ENCODE measurements around the gene MYLIP.

Gene MYLIP

DNA sequence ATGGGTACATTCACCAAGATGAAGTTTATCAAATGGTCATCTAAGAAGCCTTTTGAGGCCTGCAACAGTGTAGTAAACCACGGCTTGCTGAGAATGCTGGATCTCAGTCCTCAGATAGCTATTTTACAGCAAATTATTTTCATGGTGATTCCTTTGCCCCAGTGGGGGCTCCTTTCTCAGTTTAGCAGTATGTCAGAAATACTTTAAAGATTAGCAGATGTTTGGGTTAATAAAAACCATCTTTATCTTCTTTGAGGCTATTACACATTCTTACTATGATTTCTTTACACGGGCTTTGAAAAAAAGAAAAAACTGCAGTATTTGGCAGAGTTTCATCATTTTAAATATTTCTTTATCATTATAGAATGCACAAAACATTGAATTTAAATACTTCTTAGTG lies 10.7 kb downstream of the MYLIP start:
- H3K4me3 ChIP-seq, result no peak overlapping the region
- in situ Hi-C loops (cut with MboI; ENCODE audit: low sequenced_read_pairs), result no loop called here
- peaks cover 14% of the 10 kb centered on the region for H3K4me1 ChIP-seq
- H3K27me3 ChIP-seq (ENCODE audit: low read depth), result no peaks in the 10 kb centered on the region
- H3K36me3 ChIP-seq (replicated peaks), result peaks cover 50% of the 10 kb centered on the region
- no peak for DNase-seq (ENCODE audit: low spot score in 2 of 2)
- no peaks in the 10 kb centered on the region for H3K9me3 ChIP-seq

DNA sequence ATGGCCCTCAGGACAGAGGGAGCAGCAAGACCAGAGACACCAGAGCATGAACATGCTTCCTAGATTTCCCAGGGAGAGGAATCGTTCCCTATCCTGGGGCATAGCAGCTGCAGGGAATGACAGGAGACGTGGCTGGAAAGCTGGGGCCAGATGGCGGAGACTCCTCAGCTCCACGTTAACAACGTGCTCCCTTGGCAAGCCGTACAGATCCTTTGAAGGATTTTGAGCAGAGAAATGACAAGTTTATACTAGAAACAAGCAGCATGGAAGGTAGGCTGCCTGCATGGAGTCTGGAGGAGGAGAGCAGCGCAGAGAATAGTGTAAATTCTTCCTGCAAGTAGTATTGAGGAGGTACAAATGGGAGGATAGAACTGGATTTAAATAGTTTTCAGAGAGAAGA lies 11.7 kb downstream of the MYLIP start:
- Histone ChIP-seq H3K4me3 (no peak overlapping the region), H3K36me3 (replicated peaks) (peaks cover 54% of the 10 kb centered on the region), H3K4me1 (peaks cover 5% of the 10 kb centered on the region), H3K9me3 (no peaks in the 10 kb centered on the region), H3K27me3 (ENCODE audit: low read depth) (no peaks in the 10 kb centered on the region)
- in situ Hi-C loops (cut with MboI; ENCODE audit: low sequenced_read_pairs), result no loop called here
- DNase-seq (ENCODE audit: low spot score in 2 of 2), result no peak

DNA sequence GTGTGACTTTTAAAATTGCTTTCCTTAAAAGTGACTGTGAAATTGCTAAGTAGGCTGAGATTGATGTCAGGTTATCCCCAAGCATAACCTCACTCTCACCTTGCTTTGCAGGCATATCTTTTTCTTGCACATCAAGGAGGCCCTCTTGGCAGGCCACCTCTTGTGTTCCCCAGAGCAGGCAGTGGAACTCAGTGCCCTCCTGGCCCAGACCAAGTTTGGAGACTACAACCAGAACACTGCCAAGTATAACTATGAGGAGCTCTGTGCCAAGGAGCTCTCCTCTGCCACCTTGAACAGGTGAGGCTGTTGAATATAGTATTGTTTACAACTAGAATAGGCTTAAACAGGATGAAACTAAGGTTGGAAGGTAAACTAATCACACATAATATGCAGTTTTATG lies 12.6 kb downstream of the MYLIP start:
- H3K9me3 ChIP-seq, result no peaks in the 10 kb centered on the region
- H3K4me1 ChIP-seq, result peaks cover 5% of the 10 kb centered on the region
- DNase-seq (ENCODE audit: low spot score in 2 of 2), result no peak
- no peak overlapping the region for H3K4me3 ChIP-seq
- peaks cover 63% of the 10 kb centered on the region for H3K36me3 ChIP-seq (replicated peaks)
- H3K27me3 ChIP-seq (ENCODE audit: low read depth), result no peaks in the 10 kb centered on the region
- in situ Hi-C loops (cut with MboI; ENCODE audit: low sequenced_read_pairs), result no loop called here

DNA sequence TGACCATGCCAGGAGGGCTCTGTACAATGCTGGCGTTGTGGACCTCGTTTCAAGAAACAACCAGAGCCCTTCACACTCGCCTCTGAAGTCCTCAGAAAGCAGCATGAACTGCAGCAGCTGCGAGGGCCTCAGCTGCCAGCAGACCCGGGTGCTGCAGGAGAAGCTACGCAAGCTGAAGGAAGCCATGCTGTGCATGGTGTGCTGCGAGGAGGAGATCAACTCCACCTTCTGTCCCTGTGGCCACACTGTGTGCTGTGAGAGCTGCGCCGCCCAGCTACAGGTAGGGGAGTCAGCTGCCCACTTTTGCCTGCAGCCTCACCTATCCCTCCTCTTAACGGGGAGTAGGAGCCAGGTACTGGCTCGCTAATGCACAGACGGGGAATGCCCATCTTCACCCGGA lies 16.2 kb downstream of the MYLIP start:
- in situ Hi-C loops (cut with MboI; ENCODE audit: low sequenced_read_pairs), result no loop called here
- Histone ChIP-seq H3K9me3 (no peaks in the 10 kb centered on the region), H3K4me3 (no peak overlapping the region), H3K36me3 (replicated peaks) (peaks cover 82% of the 10 kb centered on the region), H3K4me1 (no peaks in the 10 kb centered on the region; the same call in 1 of the 2 replicates), H3K27me3 (ENCODE audit: low read depth) (no peaks in the 10 kb centered on the region)
- DNase-seq (ENCODE audit: low spot score in 2 of 2), result no peak

DNA sequence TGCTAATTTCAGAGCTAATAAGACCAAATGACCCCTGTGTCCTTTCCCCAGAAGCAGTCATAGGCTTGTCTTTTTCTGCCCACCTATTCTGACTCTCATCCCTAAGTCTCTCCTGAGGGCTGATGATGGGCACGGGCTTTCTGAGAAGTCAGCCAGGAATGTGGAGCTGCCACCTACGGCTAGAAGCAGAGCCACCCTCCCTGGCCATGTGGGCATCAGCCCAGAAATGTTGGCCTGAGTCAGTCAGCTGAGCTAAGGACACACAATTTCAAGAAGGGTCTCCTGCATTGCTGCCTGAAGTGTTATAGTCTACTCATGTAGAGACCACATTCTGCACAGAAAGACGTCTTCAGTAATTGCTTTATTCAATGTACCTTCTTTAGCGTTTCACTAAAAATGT lies 17.1 kb downstream of the MYLIP start:
- Histone ChIP-seq H3K9me3 (no peaks in the 10 kb centered on the region), H3K27me3 (ENCODE audit: low read depth) (no peaks in the 10 kb centered on the region), H3K4me1 (no peaks in the 10 kb centered on the region; the same call in 1 of the 2 replicates), H3K4me3 (no peak overlapping the region), H3K36me3 (replicated peaks) (peaks cover 81% of the 10 kb centered on the region)
- in situ Hi-C loops (cut with MboI; ENCODE audit: low sequenced_read_pairs), result no loop called here
- no peak for DNase-seq (ENCODE audit: low spot score in 2 of 2)

DNA sequence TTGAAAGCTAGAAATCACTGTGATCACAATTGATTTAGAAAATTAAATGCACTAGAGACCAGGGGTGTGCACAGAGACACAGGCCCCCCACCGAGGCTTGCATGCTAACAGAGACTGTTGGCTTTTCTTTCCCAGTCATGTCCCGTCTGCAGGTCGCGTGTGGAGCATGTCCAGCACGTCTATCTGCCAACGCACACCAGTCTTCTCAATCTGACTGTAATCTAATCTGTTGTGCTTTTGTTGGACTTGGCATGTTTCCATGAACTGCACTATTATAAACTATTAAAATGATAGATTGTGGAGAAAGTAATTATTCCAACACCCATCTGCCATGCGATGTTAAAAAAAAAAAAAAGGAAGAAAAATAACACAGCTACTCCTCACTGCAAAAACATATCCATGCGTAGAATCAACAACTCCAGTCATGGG lies 17.7 kb downstream of the MYLIP start:
- H3K36me3 ChIP-seq (replicated peaks), result peaks cover 76% of the 10 kb centered on the region
- in situ Hi-C loops (cut with MboI; ENCODE audit: low sequenced_read_pairs), result no loop called here

DNA sequence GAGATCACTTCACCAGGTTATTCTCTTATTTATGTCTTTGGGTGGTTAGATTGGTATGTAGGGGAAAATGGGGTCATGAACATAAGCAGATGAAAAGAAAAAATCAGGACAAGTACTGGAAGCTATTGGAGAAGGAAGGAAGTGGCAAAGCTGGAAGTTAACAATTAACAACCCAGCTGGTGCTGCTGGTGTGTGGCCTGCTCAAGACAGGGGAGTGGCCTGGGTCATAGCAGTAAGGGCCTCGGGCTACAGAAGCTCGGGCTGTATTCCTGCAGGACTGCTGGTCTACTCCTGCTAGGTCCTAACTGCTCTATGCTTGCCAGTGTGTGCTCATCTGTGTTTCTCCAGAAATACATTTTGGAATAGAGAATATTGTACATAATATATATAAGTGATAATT lies 19.6 kb downstream of the MYLIP start:
- in situ Hi-C loops (cut with MboI; ENCODE audit: low sequenced_read_pairs), result no loop called here

More for the DNA sequence above, 17.7 kb downstream of the MYLIP start:
- Histone ChIP-seq H3K4me1 (peaks cover 3% of the 10 kb centered on the region), H3K4me3 (no peak overlapping the region), H3K27me3 (ENCODE audit: low read depth) (no peaks in the 10 kb centered on the region), H3K9me3 (no peaks in the 10 kb centered on the region)
- no peak for DNase-seq (ENCODE audit: low spot score in 2 of 2)

DNA sequence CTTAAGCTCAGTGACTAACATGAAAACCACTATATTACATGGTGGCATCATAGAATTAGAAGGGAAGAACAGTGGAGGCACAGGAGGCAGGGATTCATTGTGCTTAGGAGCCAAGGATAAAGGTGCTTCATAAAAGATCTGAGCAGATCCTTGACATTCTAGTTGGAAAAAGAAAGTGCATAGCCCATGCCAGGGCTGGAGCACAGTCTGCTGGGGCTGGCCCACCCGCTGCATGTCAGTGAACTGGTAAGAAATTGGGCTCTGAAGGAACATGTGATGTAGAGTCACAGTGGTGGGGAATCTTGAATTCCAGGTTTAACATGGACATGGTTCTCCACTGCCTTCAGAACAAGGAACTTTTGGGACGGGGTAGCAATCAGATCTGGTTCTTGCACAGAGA lies 20.4 kb downstream of the MYLIP start:
- no peaks in the 10 kb centered on the region for H3K27me3 ChIP-seq (ENCODE audit: low read depth)
- no peak overlapping the region for H3K4me3 ChIP-seq
- peaks cover 19% of the 10 kb centered on the region for H3K4me1 ChIP-seq
- no peaks in the 10 kb centered on the region for H3K9me3 ChIP-seq
- in situ Hi-C loops (cut with MboI; ENCODE audit: low sequenced_read_pairs), result no loop called here
- H3K36me3 ChIP-seq (replicated peaks), result peaks cover 48% of the 10 kb centered on the region
- no peak for DNase-seq (ENCODE audit: low spot score in 2 of 2)

More for the DNA sequence above, 19.6 kb downstream of the MYLIP start:
- peaks cover 19% of the 10 kb centered on the region for H3K4me1 ChIP-seq
- H3K4me3 ChIP-seq, result no peak overlapping the region
- H3K9me3 ChIP-seq, result no peaks in the 10 kb centered on the region
- no peaks in the 10 kb centered on the region for H3K27me3 ChIP-seq (ENCODE audit: low read depth)
- no peak for DNase-seq (ENCODE audit: low spot score in 2 of 2)
- peaks cover 56% of the 10 kb centered on the region for H3K36me3 ChIP-seq (replicated peaks)

DNA sequence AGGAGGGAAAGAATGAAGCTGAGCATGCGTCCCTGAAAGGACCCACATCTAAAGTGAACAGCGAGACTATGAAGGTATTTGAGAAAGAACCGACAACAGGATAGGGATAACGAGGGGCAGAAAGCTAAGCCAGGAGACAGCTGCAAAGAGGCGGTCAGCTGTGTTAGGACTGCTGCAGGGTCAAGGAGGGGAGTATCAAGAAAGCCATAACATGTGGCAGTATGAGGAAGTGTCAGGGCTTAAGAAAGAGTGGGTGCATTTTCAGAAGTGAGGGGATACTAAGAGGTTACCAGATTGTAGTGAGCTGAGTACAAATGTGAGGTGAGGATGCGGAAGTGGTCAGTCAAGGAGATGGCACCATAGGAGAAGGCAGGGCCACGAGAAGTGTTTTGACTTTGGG lies 21.2 kb downstream of the MYLIP start:
- Histone ChIP-seq H3K4me3 (no peak overlapping the region), H3K9me3 (no peaks in the 10 kb centered on the region), H3K36me3 (replicated peaks) (peaks cover 40% of the 10 kb centered on the region), H3K4me1 (peaks cover 19% of the 10 kb centered on the region), H3K27me3 (ENCODE audit: low read depth) (no peaks in the 10 kb centered on the region)
- in situ Hi-C loops (cut with MboI; ENCODE audit: low sequenced_read_pairs), result no loop called here
- DNase-seq (ENCODE audit: low spot score in 2 of 2), result no peak

DNA sequence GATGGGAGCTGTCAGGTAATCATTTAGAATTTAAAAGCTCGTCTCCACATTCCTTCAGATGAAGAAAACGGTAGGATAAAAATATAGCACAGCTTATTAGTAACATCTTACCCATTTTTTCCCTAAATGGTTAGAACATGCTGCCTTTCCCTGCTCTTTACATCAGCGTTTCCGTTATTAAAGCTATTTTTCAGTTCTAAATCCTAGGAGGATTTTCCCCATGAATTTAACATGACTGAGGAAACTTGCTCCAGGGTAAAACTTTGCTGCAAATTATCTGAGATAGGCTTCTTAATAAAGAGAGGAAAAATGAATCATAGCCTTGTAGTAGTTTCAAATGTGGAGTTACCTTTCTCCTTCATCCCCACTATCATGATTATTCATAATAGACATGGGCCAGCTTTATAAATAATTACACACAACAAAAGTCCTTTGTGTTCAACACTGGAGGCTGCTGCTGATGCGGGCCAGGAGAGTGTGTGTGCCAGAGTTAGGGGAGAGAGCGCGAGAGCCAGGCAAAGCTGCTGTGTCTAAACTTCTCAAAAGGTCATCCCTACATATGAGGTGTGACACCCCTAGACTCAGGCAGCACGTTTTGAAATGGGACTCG lies 24.4 kb downstream of the MYLIP start:
- in situ Hi-C loops (cut with MboI; ENCODE audit: low sequenced_read_pairs), result no loop called here
- Histone ChIP-seq H3K36me3 (replicated peaks) (peaks cover 9% of the 10 kb centered on the region), H3K4me1 (peaks cover 29% of the 10 kb centered on the region), H3K9me3 (no peaks in the 10 kb centered on the region), H3K4me3 (no peak overlapping the region), H3K27me3 (ENCODE audit: low read depth) (no peaks in the 10 kb centered on the region)
- peak in 1 of 2 experiments; percentile 29 for DNase-seq (ENCODE audit: low spot score in 2 of 2)

DNA sequence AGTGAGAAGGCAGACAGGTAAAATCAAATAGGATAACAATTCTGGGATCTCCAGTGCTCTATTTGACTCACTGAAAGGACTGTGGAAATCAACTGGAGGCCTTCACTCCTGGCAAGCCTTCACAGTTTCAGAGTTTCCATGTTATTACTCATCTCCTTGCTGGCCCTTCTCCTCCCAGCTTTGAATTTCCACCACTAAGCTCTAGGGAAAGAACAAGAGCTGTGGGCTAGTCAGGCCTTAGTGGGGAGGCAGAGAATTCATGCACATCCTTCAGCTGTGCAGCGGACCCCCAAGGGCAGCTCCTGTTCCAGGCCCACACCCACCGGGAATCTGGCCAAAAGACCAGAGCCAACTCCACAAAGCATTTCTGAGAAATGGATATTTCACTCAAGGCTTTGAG lies 26.0 kb downstream of the MYLIP start:
- H3K4me3 ChIP-seq, result no peak overlapping the region
- no peaks in the 10 kb centered on the region for H3K27me3 ChIP-seq (ENCODE audit: low read depth)
- peaks cover 30% of the 10 kb centered on the region for H3K4me1 ChIP-seq
- in situ Hi-C loops (cut with MboI; ENCODE audit: low sequenced_read_pairs), result no loop called here
- peaks cover 7% of the 10 kb centered on the region for H3K36me3 ChIP-seq (replicated peaks)
- DNase-seq (ENCODE audit: low spot score in 2 of 2), result no peak
- no peaks in the 10 kb centered on the region for H3K9me3 ChIP-seq

DNA sequence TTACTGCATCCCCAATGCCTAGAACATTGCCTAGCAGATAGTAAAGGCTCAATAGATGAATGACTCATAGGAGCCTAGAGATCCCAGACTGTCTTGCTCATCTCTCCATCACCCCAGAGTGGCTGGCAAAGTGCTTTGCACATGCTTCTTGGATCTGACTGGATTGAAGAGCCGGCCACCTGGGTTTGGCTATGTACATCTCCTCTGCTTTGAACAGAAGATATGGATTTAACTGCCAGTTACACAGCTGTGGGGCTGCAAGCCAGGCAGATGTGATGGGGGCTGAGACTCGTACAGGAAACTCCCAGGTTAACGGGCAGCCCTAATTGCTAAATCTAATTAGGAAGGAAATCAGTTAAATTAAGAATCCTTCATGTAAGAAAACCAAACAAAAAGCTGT lies 28.6 kb downstream of the MYLIP start:
- no peak for DNase-seq (ENCODE audit: low spot score in 2 of 2)
- H3K27me3 ChIP-seq (ENCODE audit: low read depth), result no peaks in the 10 kb centered on the region
- peaks cover 19% of the 10 kb centered on the region for H3K4me1 ChIP-seq
- no peaks in the 10 kb centered on the region; the same call in 1 of the 2 replicates for H3K36me3 ChIP-seq (replicated peaks)
- H3K9me3 ChIP-seq, result no peaks in the 10 kb centered on the region
- in situ Hi-C loops (cut with MboI; ENCODE audit: low sequenced_read_pairs), result no loop called here
- no peak overlapping the region for H3K4me3 ChIP-seq

DNA sequence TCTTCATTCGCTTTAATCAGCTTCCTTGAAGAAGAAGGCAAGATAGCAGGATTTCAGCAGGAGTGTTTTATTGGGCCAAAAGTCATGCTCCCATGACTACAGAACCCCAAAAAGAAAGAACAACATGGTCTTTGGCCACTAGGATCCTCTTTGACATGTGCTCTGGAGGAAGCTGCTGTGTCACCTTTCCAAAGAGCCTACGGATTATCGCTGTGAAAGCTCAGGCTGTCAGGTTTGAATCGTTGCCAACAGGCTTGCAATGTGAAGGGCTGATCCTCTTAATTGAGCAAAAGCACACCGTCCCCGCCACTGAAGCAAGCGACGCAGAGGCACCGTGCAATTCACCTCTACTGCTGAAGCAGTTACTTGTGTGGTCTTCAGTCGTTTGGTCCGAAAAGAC lies 29.0 kb downstream of the MYLIP start:
- H3K4me3 ChIP-seq, result no peak overlapping the region
- in situ Hi-C loops (cut with MboI; ENCODE audit: low sequenced_read_pairs), result no loop called here
- DNase-seq (ENCODE audit: low spot score in 2 of 2), result peak; percentile 83 to 88

DNA sequence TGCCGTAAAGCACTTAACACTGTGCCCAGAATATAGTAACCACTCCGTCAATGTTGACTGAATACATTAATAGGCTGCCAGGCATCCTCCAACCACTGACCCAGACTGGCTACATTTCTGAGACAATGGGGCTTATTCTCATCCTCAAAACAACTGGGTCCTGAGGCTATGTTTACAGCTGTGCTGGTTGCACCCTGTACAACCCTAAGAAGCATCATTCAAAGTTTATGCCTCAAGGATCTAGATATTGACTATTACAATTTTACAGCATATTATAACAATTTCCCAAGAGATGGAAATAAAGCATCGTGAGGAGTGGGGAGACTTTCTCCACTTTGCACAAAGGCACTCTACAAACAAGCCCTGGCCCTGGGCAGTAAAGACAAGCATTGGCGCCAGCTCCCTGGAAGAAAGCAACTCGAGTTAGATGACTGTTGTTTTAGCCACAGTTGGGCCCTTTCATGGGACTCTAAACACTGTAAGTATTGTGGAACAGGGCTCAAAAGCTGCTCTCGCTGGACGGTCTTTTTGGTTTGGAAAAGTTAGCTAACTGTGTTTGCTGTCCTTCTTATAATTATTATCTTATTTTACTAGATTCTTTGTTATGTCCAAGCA lies 30.2 kb downstream of the MYLIP start:
- H3K4me1 ChIP-seq, result peaks cover 16% of the 10 kb centered on the region
- no peak for DNase-seq (ENCODE audit: low spot score in 2 of 2)
- in situ Hi-C loops (cut with MboI; ENCODE audit: low sequenced_read_pairs), result no loop called here
- H3K36me3 ChIP-seq (replicated peaks), result no peaks in the 10 kb centered on the region
- H3K4me3 ChIP-seq, result no peak overlapping the region
- no peaks in the 10 kb centered on the region for H3K9me3 ChIP-seq
- H3K27me3 ChIP-seq (ENCODE audit: low read depth), result no peaks in the 10 kb centered on the region

More for the DNA sequence above, 29.0 kb downstream of the MYLIP start:
- Histone ChIP-seq H3K36me3 (replicated peaks) (no peaks in the 10 kb centered on the region), H3K9me3 (no peaks in the 10 kb centered on the region), H3K4me1 (peaks cover 17% of the 10 kb centered on the region), H3K27me3 (ENCODE audit: low read depth) (no peaks in the 10 kb centered on the region)
